GM12878 (cell line): ENCODE measurements around the gene CKB. TPM values are rescaled to one million over a fixed set of nuclear protein-coding genes. Genes with fewer than 3 reads are reported as not detected.

ENCODE experiments used
- ATAC-seq: fragments of 200-7000 bp; cut with Tn5 transposase; 3 replicates; pipeline ENCODE4 v1.9.1; 2020; ENCODE audit warnings: mild to moderate bottlenecking, moderate library complexity
- BruUV-seq: library from RNA; stranded (reverse); fragments of 400-500 nt; replicated peaks from 2 replicates; lab custom pipeline; 2021; lab: Mats Ljungman, UMichigan
- CTCF ChIA-PET: fragments of 300-600 bp; sonication (Branson Sonifier 250); formaldehyde crosslinking; extraction: SDS; loops from one replicate; lab custom pipeline; 2021; ENCODE audit warnings: inconsistent platforms; lab: Yijun Ruan, JAX
- POLR2A ChIA-PET: fragments of 350-600 bp; formaldehyde crosslinking; extraction: SDS; loops from one replicate; lab custom pipeline; 2021; ENCODE audit warnings: inconsistent platforms; lab: Charles Lee
- RAD21 ChIA-PET: fragments of 300-600 bp; sonication (Branson Sonifier 250); formaldehyde crosslinking; loops from one replicate; lab custom pipeline; 2023; ENCODE audit warnings: antibody characterized with exemption; ENCODE audit not compliant: unreplicated experiment; lab: Charles Lee
- SMC1A ChIA-PET: fragments of 300-600 bp; sonication (Branson Sonifier 250); formaldehyde crosslinking; loops from one replicate; lab custom pipeline; 2023; ENCODE audit not compliant: unreplicated experiment, uncharacterized antibody; lab: Charles Lee
- DNase-seq: peaks from one replicate; pipeline ENCODE4 v3.0.0-alpha.2; 2011; ENCODE audit warnings: low read depth, low spot score
- FAIRE-seq: peaks from 3 replicates; lab custom pipeline; 2011; peaks lifted over from hg19 to GRCh38; lab: Jason Lieb, UNC
- H2AFZ ChIP-seq: 2 replicates; pipeline ENCODE4 v1.6.0; 2011; ENCODE audit warnings: low read depth, low read length, control low read depth; ENCODE audit not compliant: control insufficient read depth
- H3K27ac ChIP-seq: 2 replicates; pipeline ENCODE4 v1.5.1; 2011; ENCODE audit warnings: control low read depth; ENCODE audit not compliant: control insufficient read depth, insufficient read depth
- H3K27me3 ChIP-seq, 2 experiments: replicated peaks in 1 of 2; 2 replicates each; pipeline versions ENCODE4 v1.6.0 to v1.6.1; 2011; ENCODE audit warnings: low read length in 1 of 2; ENCODE audit not compliant: control insufficient read depth in 2 of 2, insufficient read depth in 2 of 2
- H3K36me3 ChIP-seq, 2 experiments: 2 replicates each; pipeline ENCODE4 v1.5.1; 2011; ENCODE audit warnings: low read length in 1 of 2; ENCODE audit not compliant: control insufficient read depth in 2 of 2, insufficient read depth in 2 of 2
- H3K4me1 ChIP-seq: 2 replicates; pipeline ENCODE4 v1.6.1; 2011; ENCODE audit warnings: mild to moderate bottlenecking, low read length, moderate library complexity, mixed read lengths; ENCODE audit not compliant: control insufficient read depth, insufficient read depth
- H3K4me2 ChIP-seq: 2 replicates; pipeline ENCODE4 v1.6.0; 2011; ENCODE audit warnings: control low read depth; ENCODE audit not compliant: control insufficient read depth, insufficient read depth
- H3K4me3 ChIP-seq: fragments of 200-600 bp; sonication (generic); 2 replicates; pipeline ENCODE4 v1.5.1; 2016
- H3K79me2 ChIP-seq: 2 replicates; pipeline ENCODE4 v1.6.0; 2011; ENCODE audit warnings: low read length; ENCODE audit not compliant: control insufficient read depth, insufficient read depth
- H3K9ac ChIP-seq: 2 replicates; pipeline ENCODE4 v1.8.0; 2011; ENCODE audit warnings: low read length, control low read depth, mixed read lengths; ENCODE audit not compliant: control insufficient read depth, insufficient read depth
- H3K9me3 ChIP-seq: replicated peaks from 3 replicates; pipeline ENCODE4 v1.5.1; 2011; ENCODE audit warnings: mild to moderate bottlenecking, low read length; ENCODE audit not compliant: control insufficient read depth, insufficient read depth
- H4K20me1 ChIP-seq: 2 replicates; pipeline ENCODE4 v1.6.0; 2011; ENCODE audit not compliant: control insufficient read depth, insufficient read depth
- CBX3 ChIP-seq: fragments of 200-600 bp; sonication (generic); IDR thresholded peaks from 2 replicates; pipeline ENCODE4 v1.6.1; 2016; ENCODE audit warnings: low read depth, borderline replicate concordance
- HDAC2 ChIP-seq: fragments of 200-600 bp; sonication (generic); IDR thresholded peaks from 2 replicates; pipeline ENCODE4 v1.6.1; 2017
- KLF5 ChIP-seq: fragments of 450-650 bp; IDR thresholded peaks from 2 replicates; pipeline ENCODE4 v1.6.1; 2014; ENCODE audit warnings: mild to moderate bottlenecking; ENCODE audit not compliant: partially characterized antibody
- MTA3 ChIP-seq: IDR thresholded peaks from 2 replicates; pipeline ENCODE4 v1.6.1; 2012; ENCODE audit warnings: low read length, inconsistent platforms, borderline replicate concordance
- PML ChIP-seq: IDR thresholded peaks from 2 replicates; pipeline ENCODE4 v1.6.1; 2012; ENCODE audit warnings: low read length, inconsistent platforms
- REST ChIP-seq: IDR thresholded peaks from 2 replicates; pipeline ENCODE4 v1.6.1; 2012; ENCODE audit warnings: mild to moderate bottlenecking, low read depth, low read length
- SMAD1 ChIP-seq: fragments of 450-650 bp; IDR thresholded peaks from 2 replicates; pipeline ENCODE4 v1.6.1; 2018; ENCODE audit warnings: mild to moderate bottlenecking, low read depth; ENCODE audit not compliant: partially characterized antibody
- SMC3 ChIP-seq: IDR thresholded peaks from 2 replicates; pipeline ENCODE4 v1.6.1; 2011; ENCODE audit warnings: low read length, improper control_type of control experiment, borderline replicate concordance
- TCF7 ChIP-seq: IDR thresholded peaks from 2 replicates; pipeline ENCODE4 v1.6.1; 2014; ENCODE audit warnings: antibody characterized with exemption, borderline replicate concordance
- USF2 ChIP-seq: IDR thresholded peaks from 2 replicates; pipeline ENCODE4 v1.6.1; 2011; ENCODE audit warnings: low read depth, low read length, improper control_type of control experiment, borderline replicate concordance
- YY1 ChIP-seq: IDR thresholded peaks from 2 replicates; pipeline ENCODE4 v1.6.1; 2011; ENCODE audit warnings: low read depth, mild to moderate bottlenecking, low read length
- ZNF217 ChIP-seq: fragments of 450-650 bp; IDR thresholded peaks from 2 replicates; pipeline ENCODE4 v1.6.1; 2017; ENCODE audit warnings: antibody characterized with exemption, mild to moderate bottlenecking
- ZNF274 ChIP-seq: IDR thresholded peaks from one replicate; pipeline ENCODE4 v1.8.0; 2011; ENCODE audit not compliant: insufficient read length, insufficient read depth
- ZNF384 ChIP-seq: IDR thresholded peaks from 2 replicates; pipeline ENCODE4 v1.6.1; 2012; ENCODE audit warnings: low read depth, mild to moderate bottlenecking, low read length, improper control_type of control experiment, borderline replicate concordance
- WGBS: methylation state at CpG from one replicate; pipeline ENCODE4 v1.1.6; 2016; ENCODE audit warnings: low lambda C conversion rate; ENCODE audit not compliant: insufficient replicate concordance, insufficient coverage; ENCODE audit errors: missing lambda C conversion rate; 5-methylcytosine and 5-hydroxymethylcytosine counted together
- in situ Hi-C: fragments of 300-500 bp; cut with MboI; formaldehyde crosslinking; loops from 9 replicates; pipeline ENCODE4 v1.14.3; 2018; ENCODE audit warnings: mixed read lengths
- intact Hi-C: fragments of 100-400 bp; cut with micrococcal nuclease; formaldehyde crosslinking; loops from one replicate; pipeline ENCODE4 v1.14.2; 2022; ENCODE audit not compliant: unreplicated experiment
- polyA plus RNA-seq, 11 experiments: library from polyadenylated mRNA; depleted of rRNA in 4 of 11; unstranded in 6 of 11; stranded (reverse) in 5 of 11; fragments of >200 nt; fragmentation: Nextera tagmentation in 4 of 11; fragmentation: Illumina TruSeq in 1 of 11; extraction: Ambion mirVana in 4 of 11; extraction: Trizol in 1 of 11; gene quantifications; 1 replicate in 1 of 11; 2 replicates in 10 of 11; pipeline versions ENCODE4 v1.2.1 to v1.2.3, GENCODE V29; 2011 to 2016; ENCODE audit warnings: inconsistent platforms in 2 of 11, missing spikeins in 2 of 11, low read depth in 1 of 11
- total RNA-seq, 4 experiments: library from RNA; depleted of rRNA in 3 of 4; stranded (reverse); fragments of >200 nt in 3 of 4; fragmentation: Illumina TruSeq in 1 of 4; extraction: Trizol in 1 of 4; gene quantifications; 2 replicates each; pipeline versions ENCODE4 v1.2.1 to v1.2.3, GENCODE V29; 2013 to 2021
- TF ChIP-seq, protein P1 (sequence below), 3 experiments: IDR thresholded peaks in 2 of 3; conservative IDR thresholded peaks in 1 of 3; 2 replicates each; pipeline ENCODE4 v1.5.1; 2011; ENCODE audit warnings: low read depth in 3 of 3, low read length in 3 of 3, mild to moderate bottlenecking in 3 of 3, control low read depth in 2 of 3, moderate library complexity in 2 of 3, inconsistent platforms in 1 of 3, mixed read lengths in 1 of 3; ENCODE audit not compliant: control insufficient read depth in 2 of 3, insufficient read depth in 1 of 3; ENCODE audit errors: extremely low read depth in 1 of 3

CKB gene
- total and polyA plus RNA-seq, 10 of the 15 experiments (the other 5 are each of a cell fraction or from before 2014, with no cell fraction given) = 0.40 to 6.1 (median 2.3) TPM

DNA sequence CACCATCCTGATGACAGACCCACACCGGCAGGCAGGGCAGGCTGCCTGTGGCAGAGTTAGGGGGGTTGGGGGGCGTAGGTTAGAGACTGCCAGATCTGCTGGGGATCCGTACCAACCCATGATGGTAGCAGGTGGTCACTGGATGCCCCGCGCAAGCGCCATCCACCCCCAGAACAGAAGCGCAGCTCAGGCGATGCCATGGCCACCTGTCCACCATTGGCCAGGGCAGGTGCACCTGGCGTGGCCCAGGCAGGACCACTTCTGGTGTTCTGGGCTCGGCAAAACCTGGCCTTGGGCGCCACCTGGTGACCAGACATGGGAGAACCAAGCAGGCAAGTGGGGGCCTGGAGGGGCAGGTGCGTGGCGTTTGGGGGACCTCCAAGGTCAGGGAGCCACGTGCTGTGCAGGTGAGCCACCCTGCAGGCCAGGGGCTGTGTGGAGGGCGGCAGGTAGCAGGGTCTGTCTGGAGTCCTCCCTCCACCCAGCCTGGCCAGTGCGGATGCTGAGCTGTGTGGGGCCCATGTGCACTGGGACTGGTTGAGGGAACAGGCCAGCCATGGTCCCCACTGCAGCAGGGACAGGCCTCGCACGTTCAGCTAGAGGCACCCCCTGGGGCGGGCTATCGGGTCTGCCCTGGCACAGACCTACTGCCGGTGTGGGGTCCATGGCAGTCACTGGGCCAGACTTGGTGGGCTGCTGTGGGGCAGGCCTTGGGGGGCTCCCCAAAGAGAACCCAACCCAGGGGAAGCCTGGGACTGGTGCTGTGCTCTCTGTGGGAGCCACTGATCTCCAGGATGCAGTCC is 24.2 kb upstream of the CKB start (continued):
- TF ChIP-seq, protein P1, sequence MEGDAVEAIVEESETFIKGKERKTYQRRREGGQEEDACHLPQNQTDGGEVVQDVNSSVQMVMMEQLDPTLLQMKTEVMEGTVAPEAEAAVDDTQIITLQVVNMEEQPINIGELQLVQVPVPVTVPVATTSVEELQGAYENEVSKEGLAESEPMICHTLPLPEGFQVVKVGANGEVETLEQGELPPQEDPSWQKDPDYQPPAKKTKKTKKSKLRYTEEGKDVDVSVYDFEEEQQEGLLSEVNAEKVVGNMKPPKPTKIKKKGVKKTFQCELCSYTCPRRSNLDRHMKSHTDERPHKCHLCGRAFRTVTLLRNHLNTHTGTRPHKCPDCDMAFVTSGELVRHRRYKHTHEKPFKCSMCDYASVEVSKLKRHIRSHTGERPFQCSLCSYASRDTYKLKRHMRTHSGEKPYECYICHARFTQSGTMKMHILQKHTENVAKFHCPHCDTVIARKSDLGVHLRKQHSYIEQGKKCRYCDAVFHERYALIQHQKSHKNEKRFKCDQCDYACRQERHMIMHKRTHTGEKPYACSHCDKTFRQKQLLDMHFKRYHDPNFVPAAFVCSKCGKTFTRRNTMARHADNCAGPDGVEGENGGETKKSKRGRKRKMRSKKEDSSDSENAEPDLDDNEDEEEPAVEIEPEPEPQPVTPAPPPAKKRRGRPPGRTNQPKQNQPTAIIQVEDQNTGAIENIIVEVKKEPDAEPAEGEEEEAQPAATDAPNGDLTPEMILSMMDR (IDR thresholded peaks at IDR 0.05 in 2 of 3, conservative IDR thresholded peaks at IDR 0.05 in 1 of 3; ENCODE audit: control insufficient read depth in 2 of 3, extremely low read depth in 1 of 3, insufficient read depth in 1 of 3, low read depth in 3 of 3, low read length in 3 of 3) = peak; percentile 85 to 96 (median 90); a peak in 5 of 6 replicates
- TF ChIP-seq YY1 (peak; percentile 67; the same call in 1 of the 2 replicates), TCF7 (no peak), HDAC2 (no peak), SMC3 (peak; percentile 95), PML (no peak)

GRCh38 chr14:103545915-103546651 is 23.5 kb upstream of the CKB start:
- SMC1A ChIA-PET = interaction anchor here (1.5 kb wide), 1 partner anchor 27 kb away, joined by 13 read pairs; no protein-coding TSS in a partner anchor
- H3K4me1 ChIP-seq = no peaks in the 10 kb centered on the region
- no peaks in the 10 kb centered on the region for H3K9me3 ChIP-seq
- CTCF ChIA-PET = interaction anchor here (0.8 to 5.7 kb wide), 5 partner anchors 12 to 46 kb away, joined by 3 to 53 read pairs (median 4); no protein-coding TSS in a partner anchor
- FAIRE-seq = no peak
- intact Hi-C loops (loop anchor here (1.0 kb wide), 2 partner anchors 28 to 46 kb away; no protein-coding TSS in a partner anchor), in situ Hi-C loops (no loop called here)
- H2AFZ ChIP-seq = no peak overlapping the region
- H3K4me2 ChIP-seq = no peak overlapping the region
- H3K27me3 ChIP-seq = no peaks in the 10 kb centered on the region
- no peaks in the 10 kb centered on the region for H4K20me1 ChIP-seq
- WGBS = 49% methylated on average over 22 of the region's 27 CpGs
- H3K36me3 ChIP-seq = no peaks in the 10 kb centered on the region
- RAD21 ChIA-PET = interaction anchor here (1.1 to 1.6 kb wide), 3 partner anchors 19 to 46 kb away, joined by 3 to 10 read pairs (median 9); no protein-coding TSS in a partner anchor
- POLR2A ChIA-PET = no interaction called here
- no peak overlapping the region for H3K27ac ChIP-seq
- no peak for DNase-seq
- no peak overlapping the region for H3K4me3 ChIP-seq
- H3K9ac ChIP-seq = no peak overlapping the region
- H3K79me2 ChIP-seq = no peaks in the 10 kb centered on the region
- ATAC-seq = no peak; the same call in 2 of the 3 replicates
- no TSS peak for BruUV-seq
- TF ChIP-seq MTA3 (no peak), USF2 (no peak), ZNF217 (no peak), ZNF384 (no peak), KLF5 (no peak), REST (no peak), ZNF274 (no peak), SMAD1 (no peak), CBX3 (no peak)
